ENCODE data around the gene YY1AP1.
"Not testable (repeated sequence)": the region's sequence is repeated elsewhere in the genome, so short reads cannot be mapped to it uniquely, and the experiment has no call there.

The YY1AP1 gene

DNA sequence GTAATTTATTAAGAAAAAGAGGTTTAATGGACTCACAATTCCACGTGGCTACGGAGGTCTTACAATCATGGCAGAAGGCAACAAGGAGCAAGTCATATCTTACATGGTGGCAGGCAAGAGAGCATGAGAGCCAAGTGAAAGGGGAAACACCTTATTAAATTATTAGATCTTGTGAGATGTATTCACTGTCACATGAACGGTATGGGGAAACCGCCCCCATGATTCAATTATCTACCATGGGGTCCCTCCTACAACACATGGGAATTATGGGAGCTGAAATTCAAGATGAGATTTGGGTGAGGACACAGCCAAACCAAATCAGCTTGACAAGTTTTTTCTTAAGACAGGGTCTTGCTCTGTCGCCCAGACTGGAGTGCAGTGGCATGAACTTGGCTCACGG is 14.6 kb upstream of the YY1AP1 start:
- DNase-seq (ENCODE audit: low read depth in 1 of 2, low spot score in 1 of 2), result no peak
- no peak for TF ChIP-seq JUND (IDR thresholded peaks at IDR 0.05; ENCODE audit: low read depth)
- in situ Hi-C loops (cut with HindIII; ENCODE audit: low pct_unique_long_range_greater_than_20kb, low sequenced_read_pairs), result no loop called here

DNA sequence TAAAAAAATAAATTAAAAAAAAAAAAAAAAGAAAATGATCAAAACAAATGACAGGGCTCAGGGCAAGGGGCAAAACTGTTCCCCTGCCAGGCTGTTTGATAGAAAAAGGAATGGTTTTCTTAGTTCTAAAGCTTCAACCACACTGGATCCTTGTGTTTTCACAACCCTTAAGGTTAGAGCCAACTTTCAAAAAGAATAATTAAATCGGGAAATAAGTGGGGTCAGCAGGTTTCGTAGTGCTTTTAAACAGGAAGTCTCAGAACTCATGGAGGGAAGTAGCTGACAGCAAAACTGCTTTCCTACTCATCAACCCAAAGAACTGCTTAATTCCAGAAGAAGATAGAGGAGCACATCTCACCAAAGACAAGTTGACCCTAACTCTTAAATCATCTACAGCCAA is 13.1 kb upstream of the YY1AP1 start:
- DNase-seq (ENCODE audit: low read depth in 1 of 2, low spot score in 1 of 2); in situ Hi-C loops (cut with HindIII; ENCODE audit: low pct_unique_long_range_greater_than_20kb, low sequenced_read_pairs): not testable (repeated sequence)

DNA sequence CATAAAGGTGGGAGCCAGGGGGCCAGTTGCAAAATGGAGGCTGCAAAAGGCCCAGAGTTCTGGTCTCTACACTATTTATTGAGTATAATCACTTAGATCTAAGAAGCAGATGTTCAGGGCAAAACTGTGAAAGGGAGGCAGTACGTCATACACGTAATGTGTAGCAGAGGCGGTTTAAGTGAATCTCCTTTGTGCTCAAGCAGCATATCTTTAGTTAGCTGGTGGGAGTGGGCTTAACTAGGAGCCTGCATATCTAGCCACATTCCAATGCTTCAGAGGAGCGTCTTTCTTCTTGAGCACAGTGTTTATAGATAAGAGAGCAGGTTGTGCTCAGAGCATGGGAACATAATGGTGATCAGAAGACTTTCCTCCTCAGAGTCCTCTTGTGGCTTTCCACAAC is 10.5 kb upstream of the YY1AP1 start:
- DNase-seq (ENCODE audit: low read depth in 1 of 2, low spot score in 1 of 2); in situ Hi-C loops (cut with HindIII; ENCODE audit: low pct_unique_long_range_greater_than_20kb, low sequenced_read_pairs): not testable (repeated sequence)

DNA sequence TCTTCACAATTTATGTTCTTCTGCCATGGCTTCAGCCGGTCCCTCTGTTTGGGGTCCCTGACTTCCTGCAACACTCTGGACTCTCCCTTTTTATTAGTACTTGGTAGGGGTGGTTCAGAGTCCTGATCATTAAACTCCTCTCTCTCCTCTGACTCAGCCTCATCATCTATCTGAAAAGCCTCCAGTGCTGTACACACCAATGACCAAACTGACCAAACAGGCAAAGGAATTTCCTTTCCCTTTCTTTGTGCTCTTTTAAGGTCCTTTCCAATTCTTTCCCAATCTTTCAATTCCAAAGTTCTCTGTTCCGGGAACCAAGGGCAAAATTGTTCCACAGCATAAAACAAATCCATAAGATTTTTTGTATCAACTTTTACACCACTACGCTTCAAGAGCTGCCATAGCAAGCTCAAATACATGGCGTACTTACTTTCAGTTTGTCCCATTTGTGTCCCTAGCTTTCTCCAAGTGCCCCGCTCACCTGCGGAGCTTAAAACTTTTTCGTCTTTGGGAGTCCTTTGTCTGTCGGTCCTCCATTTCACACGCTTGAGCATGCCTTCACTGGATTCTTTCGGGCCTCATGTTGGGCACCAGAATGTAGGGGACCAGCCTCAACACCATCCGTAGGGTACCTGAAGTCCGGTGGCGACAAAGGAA is 9.9 kb upstream of the YY1AP1 start:
- in situ Hi-C loops (cut with HindIII; ENCODE audit: low pct_unique_long_range_greater_than_20kb, low sequenced_read_pairs), result no loop called here
- DNase-seq (ENCODE audit: low read depth in 1 of 2, low spot score in 1 of 2), result no peak
- no peak for TF ChIP-seq JUND (IDR thresholded peaks at IDR 0.05; ENCODE audit: low read depth)

DNA sequence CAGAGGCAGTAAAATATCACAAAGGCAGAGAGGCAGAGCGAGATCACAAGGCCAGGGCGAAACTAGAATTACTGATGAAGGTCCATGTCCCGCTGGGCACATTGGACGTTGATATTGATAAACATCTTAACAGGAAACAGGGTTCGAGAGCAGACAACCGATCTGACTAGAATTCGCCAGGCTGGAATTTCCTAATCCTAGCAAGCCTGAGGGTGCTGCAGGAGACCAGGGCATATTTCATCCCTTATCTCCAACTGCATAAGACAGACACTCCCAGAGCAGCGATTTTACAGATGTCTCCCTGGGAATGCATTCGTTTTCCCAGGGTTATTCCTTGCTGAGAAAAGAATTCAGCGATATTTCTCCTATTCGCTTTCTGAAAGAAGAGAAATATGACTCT is 9.0 kb upstream of the YY1AP1 start:
- DNase-seq (ENCODE audit: low read depth in 1 of 2, low spot score in 1 of 2); in situ Hi-C loops (cut with HindIII; ENCODE audit: low pct_unique_long_range_greater_than_20kb, low sequenced_read_pairs): not testable (repeated sequence)

DNA sequence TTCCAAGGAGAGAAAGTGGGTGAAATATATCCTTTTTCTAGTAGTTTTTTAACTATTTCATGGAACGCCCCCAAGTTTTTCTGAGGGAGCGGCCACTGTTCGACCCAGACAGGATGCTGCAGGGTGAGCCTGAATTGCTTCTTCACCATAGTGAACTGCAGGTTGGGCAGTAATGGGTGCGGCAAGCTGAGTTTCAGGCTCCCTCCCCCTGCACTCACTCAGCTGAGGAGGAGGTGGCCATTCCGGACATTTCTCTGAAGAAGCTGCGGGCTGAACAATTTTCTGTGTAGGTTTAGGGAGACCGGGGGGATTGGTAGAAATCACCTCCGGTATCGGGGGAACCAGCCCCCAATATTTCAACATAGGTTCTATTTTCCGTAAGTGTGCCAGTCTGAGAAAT is 8.5 kb upstream of the YY1AP1 start:
- in situ Hi-C loops (cut with HindIII; ENCODE audit: low pct_unique_long_range_greater_than_20kb, low sequenced_read_pairs), result no loop called here
- DNase-seq (ENCODE audit: low read depth in 1 of 2, low spot score in 1 of 2), result no peak
- no peak for TF ChIP-seq JUND (IDR thresholded peaks at IDR 0.05; ENCODE audit: low read depth)

DNA sequence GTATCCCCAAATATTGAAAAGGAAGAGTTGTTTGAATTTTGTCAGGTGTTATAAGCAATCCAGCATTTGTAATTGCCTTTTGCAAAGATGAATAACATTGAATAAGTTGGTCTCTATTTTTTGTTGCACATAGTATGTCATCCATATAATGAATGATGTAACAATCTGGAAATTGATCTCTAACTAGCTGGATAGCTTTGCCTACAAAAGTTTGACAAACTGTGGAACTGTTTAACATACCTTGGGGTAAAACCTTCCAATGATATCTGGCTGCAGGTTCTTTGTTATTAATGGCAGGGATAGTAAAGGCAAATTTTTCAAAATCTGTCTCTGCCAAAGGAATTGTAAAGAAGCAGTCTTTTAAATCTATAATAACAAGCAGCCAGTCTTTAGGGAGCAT is 8.0 kb upstream of the YY1AP1 start:
- no peak for DNase-seq (ENCODE audit: low read depth in 1 of 2, low spot score in 1 of 2)
- TF ChIP-seq JUND (IDR thresholded peaks at IDR 0.05; ENCODE audit: low read depth), result no peak
- in situ Hi-C loops (cut with HindIII; ENCODE audit: low pct_unique_long_range_greater_than_20kb, low sequenced_read_pairs), result no loop called here

DNA sequence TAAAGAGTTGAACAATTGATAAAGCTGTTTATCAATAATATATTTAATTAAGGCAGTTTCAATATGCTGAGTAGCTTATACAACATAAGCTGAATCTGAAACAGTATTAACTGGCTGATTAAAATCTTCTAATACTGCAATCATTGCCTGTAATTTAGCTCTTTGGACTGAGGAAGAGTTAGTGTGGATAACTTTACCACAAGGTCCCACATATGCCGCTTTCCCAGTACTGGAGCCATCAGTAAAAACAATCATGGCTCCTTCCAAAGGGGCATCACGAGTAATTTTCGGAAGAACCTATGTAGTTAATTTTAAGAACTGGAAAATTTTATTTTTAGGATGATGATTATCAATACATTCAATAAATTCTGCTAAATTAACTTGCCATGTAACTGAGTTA is 7.0 kb upstream of the YY1AP1 start:
- no peak for TF ChIP-seq JUND (IDR thresholded peaks at IDR 0.05; ENCODE audit: low read depth)
- DNase-seq (ENCODE audit: low read depth in 1 of 2, low spot score in 1 of 2), result no peak
- in situ Hi-C loops (cut with HindIII; ENCODE audit: low pct_unique_long_range_greater_than_20kb, low sequenced_read_pairs), result no loop called here

DNA sequence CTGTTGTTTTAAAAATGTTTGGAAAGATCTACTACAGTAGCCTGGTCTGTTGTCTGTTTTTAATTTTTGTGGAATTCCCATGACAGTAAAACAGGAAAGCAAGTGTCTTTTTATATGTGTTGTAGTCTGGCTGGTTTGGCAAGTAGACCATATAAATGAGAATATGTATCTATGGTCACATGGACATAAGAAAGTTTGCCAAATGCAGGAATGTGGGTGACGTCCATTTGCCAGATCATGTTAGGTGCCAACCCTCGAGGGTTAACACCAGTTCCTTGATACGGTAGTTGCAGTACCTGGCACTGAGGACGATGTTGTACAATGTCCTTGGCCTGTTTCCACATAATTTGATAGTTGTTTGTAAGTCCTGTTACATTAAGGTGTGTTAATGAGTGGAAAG is 6.5 kb upstream of the YY1AP1 start:
- in situ Hi-C loops (cut with HindIII; ENCODE audit: low pct_unique_long_range_greater_than_20kb, low sequenced_read_pairs), result no loop called here
- DNase-seq (ENCODE audit: low read depth in 1 of 2, low spot score in 1 of 2), result peak; percentile 20 to 78
- TF ChIP-seq JUND (IDR thresholded peaks at IDR 0.05; ENCODE audit: low read depth), result no peak

DNA sequence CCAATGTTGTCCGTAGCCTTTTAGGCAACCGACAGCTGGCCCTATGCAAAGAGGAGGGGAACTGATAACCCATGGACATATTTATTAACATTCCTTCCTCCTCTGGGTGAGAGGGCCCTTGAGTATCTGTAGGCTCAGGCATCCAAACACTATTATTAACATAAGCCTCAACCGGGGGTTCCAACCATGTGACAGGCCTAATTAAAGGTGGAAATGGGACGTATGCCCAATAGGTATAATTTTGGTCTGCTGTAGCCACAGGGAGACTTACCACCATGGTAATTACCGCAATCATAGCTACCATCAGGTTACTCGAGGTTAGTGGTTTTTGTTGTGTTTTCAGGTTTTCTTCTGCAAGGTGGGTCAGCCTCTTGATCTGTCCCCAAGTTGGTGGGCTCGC is 5.6 kb upstream of the YY1AP1 start:
- DNase-seq (ENCODE audit: low read depth in 1 of 2, low spot score in 1 of 2), result no peak
- TF ChIP-seq JUND (IDR thresholded peaks at IDR 0.05; ENCODE audit: low read depth), result no peak
- in situ Hi-C loops (cut with HindIII; ENCODE audit: low pct_unique_long_range_greater_than_20kb, low sequenced_read_pairs), result no loop called here

DNA sequence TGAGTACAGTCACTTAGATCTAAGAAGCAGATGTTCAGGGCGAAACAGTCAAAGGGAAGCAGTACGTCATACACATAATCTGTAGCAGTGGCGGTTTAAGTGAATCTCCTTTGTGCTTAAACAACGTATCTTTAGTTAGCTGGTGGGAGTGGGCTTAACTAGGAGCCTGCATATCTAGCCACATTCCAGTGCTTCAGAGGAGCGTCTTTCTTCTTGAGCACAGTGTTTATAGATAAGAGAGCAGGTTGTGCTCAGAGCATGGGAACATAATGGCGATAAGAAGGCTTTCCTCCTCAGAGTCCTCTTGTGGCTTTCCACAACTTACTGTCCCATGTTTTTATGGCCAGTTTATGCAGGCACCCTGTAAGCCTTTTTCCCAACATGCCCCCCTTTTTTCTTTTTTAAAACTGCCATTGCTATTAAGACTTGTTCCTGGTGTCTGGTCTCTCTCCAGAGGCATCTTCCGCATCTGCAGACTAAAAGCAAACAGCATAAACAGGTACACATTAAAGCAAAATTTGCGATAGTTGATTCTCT is 3.5 kb upstream of the YY1AP1 start:
- in situ Hi-C loops (cut with HindIII; ENCODE audit: low pct_unique_long_range_greater_than_20kb, low sequenced_read_pairs), result no loop called here
- TF ChIP-seq JUND (IDR thresholded peaks at IDR 0.05; ENCODE audit: low read depth), result no peak
- DNase-seq (ENCODE audit: low read depth in 1 of 2, low spot score in 1 of 2), result no peak

DNA sequence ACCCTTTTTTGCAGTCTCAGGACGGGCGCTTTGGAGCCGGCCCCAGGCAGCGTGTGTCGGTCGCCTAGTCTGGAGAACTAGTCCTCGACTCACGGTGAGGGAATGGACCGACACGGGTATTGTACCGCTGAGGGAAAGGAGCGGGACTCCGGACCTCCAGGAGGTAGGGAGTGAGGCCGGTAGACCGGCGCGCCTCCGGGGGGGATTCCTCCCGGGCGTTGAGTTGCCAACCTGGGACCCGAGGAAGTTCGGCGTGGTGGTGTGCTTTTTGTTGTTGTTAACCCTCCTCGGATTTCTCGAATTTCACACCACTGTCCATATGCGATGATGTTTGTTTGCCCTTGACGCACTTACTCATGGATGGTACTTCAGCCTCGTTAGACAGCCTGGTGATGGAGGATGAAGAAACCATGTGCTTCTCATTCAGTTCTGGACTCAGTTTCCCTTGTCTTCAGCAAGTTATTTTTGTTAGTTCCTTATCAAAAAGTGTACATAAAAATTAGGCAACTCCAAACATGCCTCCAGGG is 570 bp upstream of the YY1AP1 start, which contains the start of gene DAP3:
DAP3 (plus strand) TSS at position 11 of the 527 bp plus-strand sequence. CDS start 20,689 bp downstream, outside the sequence.
- DNase-seq (ENCODE audit: low read depth in 1 of 2, low spot score in 1 of 2), result peak; percentile 16 to 80
- in situ Hi-C loops (cut with HindIII; ENCODE audit: low pct_unique_long_range_greater_than_20kb, low sequenced_read_pairs), result not testable (repeated sequence)

DNA sequence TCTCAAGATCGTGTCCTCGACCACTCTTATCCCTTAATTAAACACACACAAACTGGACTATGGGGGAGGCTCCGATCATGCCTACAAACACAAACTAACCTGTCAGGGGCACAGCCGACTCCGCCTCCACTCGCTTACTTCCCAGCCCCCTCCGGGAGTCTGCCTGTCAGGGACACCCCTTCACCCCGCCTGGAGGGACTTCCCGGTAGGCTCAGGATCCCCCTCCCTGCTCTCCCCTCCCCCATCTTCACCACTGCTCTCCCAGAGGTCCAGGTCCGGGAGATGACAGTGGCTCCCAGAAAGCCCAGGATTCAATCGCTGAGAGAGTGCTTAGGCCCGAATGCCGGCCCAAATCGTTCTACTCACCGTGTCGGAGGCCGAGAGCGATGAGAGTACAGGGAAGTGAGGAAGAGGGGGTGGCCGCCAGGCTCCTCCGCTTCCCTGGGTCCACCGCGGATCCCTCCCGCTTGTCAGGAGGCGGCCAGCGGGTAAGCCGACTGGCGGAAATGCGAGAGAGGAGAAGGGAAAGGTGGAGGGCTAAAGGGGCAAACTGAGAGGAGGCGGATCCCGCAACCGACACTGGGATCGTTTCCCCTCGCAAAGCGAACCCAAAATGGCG is 760 bp downstream of the YY1AP1 start:
- DNase-seq (ENCODE audit: low read depth in 1 of 2, low spot score in 1 of 2), result peak in 1 of 2 experiments; percentile 28

More for the DNA sequence above, 760 bp downstream of the YY1AP1 start:
- in situ Hi-C loops (cut with HindIII; ENCODE audit: low pct_unique_long_range_greater_than_20kb, low sequenced_read_pairs), result not testable (repeated sequence)

Measured in T47D (cell line).